T-helper 2 cell treated with Interferon-gamma antibody and Interleukin-4, amounts not matched to agents 5 μg/mL and 100 μg/mL, for 36 hours (primary cell): Measurements from ENCODE around the gene ST8SIA5.
A peak's percentile ranks its signal among the peaks of the same experiment; 100 is the strongest.

Source experiments
- DNase-seq: peaks from one replicate; pipeline ENCODE4 v3.0.0; 2021; ENCODE audit warnings: low spot score
- H3K27ac Mint-ChIP-seq: one replicate; pipeline ENCODE4 v1.8.0; 2021; ENCODE audit warnings: mild to moderate bottlenecking, mixed read lengths
- H3K27me3 Mint-ChIP-seq: one replicate; pipeline ENCODE4 v1.8.0; 2021; ENCODE audit warnings: low read depth, mixed read lengths
- H3K36me3 Mint-ChIP-seq: one replicate; pipeline ENCODE4 v1.8.0; 2021; ENCODE audit warnings: low read depth, mixed read lengths
- H3K4me1 Mint-ChIP-seq: one replicate; pipeline ENCODE4 v1.8.0; 2021; ENCODE audit warnings: low read depth, mixed read lengths
- H3K4me3 Mint-ChIP-seq: one replicate; pipeline ENCODE4 v1.8.0; 2022; ENCODE audit warnings: mild to moderate bottlenecking, moderate library complexity, mixed read lengths
- H3K9me3 Mint-ChIP-seq: one replicate; pipeline ENCODE4 v1.8.0; 2021; ENCODE audit warnings: mixed read lengths

ST8SIA5 gene

GRCh38 chr18:46630160-46630559, 126.7 kb downstream of the ST8SIA5 start:
- Mint-ChIP-seq H3K36me3 (no peaks in the 10 kb centered on the region), H3K27me3 (peaks cover 14% of the 10 kb centered on the region), H3K4me3 (no peak overlapping the region), H3K9me3 (peaks cover 6% of the 10 kb centered on the region), H3K4me1 (peaks cover 9% of the 10 kb centered on the region), H3K27ac (no peak overlapping the region)
- DNase-seq: no peak

- Mint-ChIP-seq H3K27me3 (peaks cover 8% of the 10 kb centered on the region), H3K9me3 (peaks cover 6% of the 10 kb centered on the region), H3K27ac (no peak overlapping the region)
Observed at GRCh38 chr18:46629361-46629760, 127.5 kb downstream of the ST8SIA5 start.

GRCh38 chr18:46628206-46628605, 128.6 kb downstream of the ST8SIA5 start:
- Mint-ChIP-seq H3K4me1 (peaks cover 21% of the 10 kb centered on the region), H3K9me3 (peaks cover 6% of the 10 kb centered on the region), H3K27ac (no peak overlapping the region), H3K36me3 (no peaks in the 10 kb centered on the region), H3K4me3 (no peak overlapping the region), H3K27me3 (peaks cover 8% of the 10 kb centered on the region)
- no peak for DNase-seq

More at GRCh38 chr18:46629361-46629760, 127.5 kb downstream of the ST8SIA5 start:
- DNase-seq: no peak
- Mint-ChIP-seq H3K4me3 (no peak overlapping the region), H3K4me1 (peaks cover 12% of the 10 kb centered on the region), H3K36me3 (no peaks in the 10 kb centered on the region)

GRCh38 chr18:46627136-46627535, 129.7 kb downstream of the ST8SIA5 start:
- Mint-ChIP-seq H3K9me3 (peaks cover 6% of the 10 kb centered on the region), H3K4me1 (peaks cover 24% of the 10 kb centered on the region), H3K27me3 (peaks cover 8% of the 10 kb centered on the region), H3K4me3 (no peak overlapping the region), H3K36me3 (no peaks in the 10 kb centered on the region), H3K27ac (no peak overlapping the region)
- no peak for DNase-seq

- H3K36me3 Mint-ChIP-seq: no peaks in the 10 kb centered on the region
- peaks cover 25% of the 10 kb centered on the region for H3K4me1 Mint-ChIP-seq
- H3K27me3 Mint-ChIP-seq: peaks cover 5% of the 10 kb centered on the region
- H3K27ac Mint-ChIP-seq: no peak overlapping the region
- no peaks in the 10 kb centered on the region for H3K9me3 Mint-ChIP-seq
- DNase-seq: no peak
- H3K4me3 Mint-ChIP-seq: no peak overlapping the region
Observed at GRCh38 chr18:46625069-46625468, 131.8 kb downstream of the ST8SIA5 start.

GRCh38 chr18:46624127-46624526, 132.7 kb downstream of the ST8SIA5 start:
- Mint-ChIP-seq H3K4me1 (peaks cover 19% of the 10 kb centered on the region), H3K27me3 (peaks cover 5% of the 10 kb centered on the region), H3K36me3 (no peaks in the 10 kb centered on the region), H3K27ac (no peak overlapping the region), H3K4me3 (no peak overlapping the region), H3K9me3 (no peaks in the 10 kb centered on the region)
- DNase-seq: no peak

- Mint-ChIP-seq H3K27ac (peak overlapping the region; percentile 53), H3K36me3 (no peaks in the 10 kb centered on the region), H3K27me3 (peaks cover 5% of the 10 kb centered on the region), H3K4me1 (peaks cover 19% of the 10 kb centered on the region), H3K9me3 (no peaks in the 10 kb centered on the region), H3K4me3 (no peak overlapping the region)
- DNase-seq: peak; percentile 7
Observed at GRCh38 chr18:46623541-46623940, 133.3 kb downstream of the ST8SIA5 start.

GRCh38 chr18:46622999-46623398, 133.9 kb downstream of the ST8SIA5 start:
- peak overlapping the region; percentile 4 for H3K4me3 Mint-ChIP-seq
- DNase-seq: no peak
- peaks cover 5% of the 10 kb centered on the region for H3K27me3 Mint-ChIP-seq
- H3K27ac Mint-ChIP-seq: peak overlapping the region; percentile 20
- H3K36me3 Mint-ChIP-seq: no peaks in the 10 kb centered on the region
- H3K9me3 Mint-ChIP-seq: no peaks in the 10 kb centered on the region
- peaks cover 19% of the 10 kb centered on the region for H3K4me1 Mint-ChIP-seq

GRCh38 chr18:46622451-46622850, 134.4 kb downstream of the ST8SIA5 start:
- H3K4me3 Mint-ChIP-seq: no peak overlapping the region
- H3K9me3 Mint-ChIP-seq: no peaks in the 10 kb centered on the region
- no peak overlapping the region for H3K27ac Mint-ChIP-seq
- DNase-seq: no peak
- H3K27me3 Mint-ChIP-seq: peaks cover 5% of the 10 kb centered on the region
- no peaks in the 10 kb centered on the region for H3K36me3 Mint-ChIP-seq
- H3K4me1 Mint-ChIP-seq: peaks cover 19% of the 10 kb centered on the region

GRCh38 chr18:46621871-46622270, 135.0 kb downstream of the ST8SIA5 start:
- no peak overlapping the region for H3K27ac Mint-ChIP-seq
- no peaks in the 10 kb centered on the region for H3K9me3 Mint-ChIP-seq
- H3K4me1 Mint-ChIP-seq: peaks cover 19% of the 10 kb centered on the region
- H3K36me3 Mint-ChIP-seq: no peaks in the 10 kb centered on the region
- peaks cover 3% of the 10 kb centered on the region for H3K27me3 Mint-ChIP-seq
- no peak overlapping the region for H3K4me3 Mint-ChIP-seq
- DNase-seq: no peak

GRCh38 chr18:46621111-46621766, 135.6 kb downstream of the ST8SIA5 start:
- no peak for DNase-seq
- Mint-ChIP-seq H3K4me1 (peaks cover 19% of the 10 kb centered on the region), H3K27ac (no peak overlapping the region), H3K4me3 (no peak overlapping the region), H3K27me3 (peaks cover 2% of the 10 kb centered on the region), H3K9me3 (no peaks in the 10 kb centered on the region), H3K36me3 (no peaks in the 10 kb centered on the region)

GRCh38 chr18:46619559-46619958, 137.3 kb downstream of the ST8SIA5 start:
- H3K4me1 Mint-ChIP-seq: peaks cover 17% of the 10 kb centered on the region
- DNase-seq: no peak
- no peaks in the 10 kb centered on the region for H3K36me3 Mint-ChIP-seq
- no peaks in the 10 kb centered on the region for H3K9me3 Mint-ChIP-seq
- H3K27me3 Mint-ChIP-seq: peaks cover 2% of the 10 kb centered on the region
- H3K4me3 Mint-ChIP-seq: no peak overlapping the region
- H3K27ac Mint-ChIP-seq: no peak overlapping the region
